H9 (cell line): ENCODE measurements around the gene DNASE1L3. TPM values are rescaled to one million over a fixed set of nuclear protein-coding genes. Genes with fewer than 3 reads are reported as not detected.

ENCODE experiments used
- DNase-seq: peaks from one replicate; pipeline ENCODE4 v3.0.0-alpha.2; 2017
- H2AFZ ChIP-seq: one replicate; pipeline ENCODE4 v1.6.1; 2013; ENCODE audit warnings: mild to moderate bottlenecking, low read length, control low read depth, moderate library complexity
- H2AK5ac ChIP-seq: 2 replicates; pipeline ENCODE4 v1.6.1; 2013; ENCODE audit warnings: low read length, control low read depth, mixed read lengths; ENCODE audit not compliant: insufficient read length
- H2BK120ac ChIP-seq: one replicate; pipeline ENCODE4 v1.6.1; 2013; ENCODE audit warnings: low read depth, mild to moderate bottlenecking, low read length, control low read depth, inconsistent platforms; ENCODE audit not compliant: poor library complexity, severe bottlenecking
- H2BK12ac ChIP-seq: 2 replicates; pipeline ENCODE4 v1.6.1; 2013; ENCODE audit warnings: low read length, control low read depth, mixed read lengths, low read depth; ENCODE audit not compliant: insufficient read length
- H2BK15ac ChIP-seq: 2 replicates; pipeline ENCODE4 v1.6.1; 2013; ENCODE audit warnings: low read depth, low read length, control low read depth
- H2BK20ac ChIP-seq: one replicate; pipeline ENCODE4 v1.6.1; 2013; ENCODE audit warnings: low read depth, mild to moderate bottlenecking, low read length, control low read depth, inconsistent platforms; ENCODE audit not compliant: poor library complexity, severe bottlenecking
- H2BK5ac ChIP-seq: 2 replicates; pipeline ENCODE4 v1.6.1; 2013; ENCODE audit warnings: low read length, control low read depth, mixed read lengths; ENCODE audit not compliant: insufficient read length
- H3K14ac ChIP-seq: 2 replicates; pipeline ENCODE4 v1.6.1; 2013; ENCODE audit warnings: low read length, control low read depth; ENCODE audit not compliant: insufficient read depth
- H3K18ac ChIP-seq: 2 replicates; pipeline ENCODE4 v1.6.1; 2013; ENCODE audit warnings: low read depth, mild to moderate bottlenecking, mixed read lengths, low read length, control low read depth; ENCODE audit not compliant: insufficient read length
- H3K23ac ChIP-seq: 2 replicates; pipeline ENCODE4 v1.6.1; 2013; ENCODE audit warnings: low read length, control low read depth, mixed read lengths, low read depth; ENCODE audit not compliant: insufficient read length
- H3K23me2 ChIP-seq: 2 replicates; pipeline ENCODE4 v1.6.1; 2013; ENCODE audit warnings: low read depth, mild to moderate bottlenecking, mixed read lengths, low read length, control low read depth; ENCODE audit not compliant: insufficient read length, poor library complexity, severe bottlenecking
- H3K27ac ChIP-seq: 2 replicates; pipeline ENCODE4 v1.5.1; 2013; ENCODE audit warnings: low read length, control low read depth, mixed read lengths, low read depth; ENCODE audit not compliant: insufficient read length
- H3K27me3 ChIP-seq: 2 replicates; pipeline ENCODE4 v1.6.1; 2013; ENCODE audit warnings: low read length, control low read depth, inconsistent platforms; ENCODE audit not compliant: insufficient read depth
- H3K4ac ChIP-seq: 2 replicates; pipeline ENCODE4 v1.6.1; 2013; ENCODE audit warnings: low read depth, mild to moderate bottlenecking, control low read depth, inconsistent platforms, low read length, moderate library complexity
- H3K4me1 ChIP-seq: 2 replicates; pipeline ENCODE4 v1.6.1; 2013; ENCODE audit warnings: low read length, control low read depth, inconsistent platforms; ENCODE audit not compliant: insufficient read depth
- H3K4me2 ChIP-seq: 2 replicates; pipeline ENCODE4 v1.6.1; 2013; ENCODE audit warnings: low read length, control low read depth, mixed read lengths; ENCODE audit not compliant: insufficient read length, insufficient read depth
- H3K56ac ChIP-seq: 2 replicates; pipeline ENCODE4 v1.6.1; 2013; ENCODE audit warnings: low read depth, mild to moderate bottlenecking, mixed read lengths, low read length, control low read depth; ENCODE audit not compliant: insufficient read length
- H3K79me1 ChIP-seq: 2 replicates; pipeline ENCODE4 v1.6.1; 2013; ENCODE audit warnings: low read depth, mild to moderate bottlenecking, moderate library complexity, low read length, control low read depth, inconsistent platforms; ENCODE audit not compliant: insufficient read depth, poor library complexity, severe bottlenecking
- H3K79me2 ChIP-seq: 2 replicates; pipeline ENCODE4 v1.6.1; 2013; ENCODE audit warnings: low read length, control low read depth, inconsistent platforms; ENCODE audit not compliant: insufficient read depth
- H3K9ac ChIP-seq: 2 replicates; pipeline ENCODE4 v1.6.1; 2013; ENCODE audit warnings: low read length, control low read depth, mixed read lengths; ENCODE audit not compliant: insufficient read length; ENCODE audit errors: extremely low read depth
- H3K9me3 ChIP-seq: one replicate; pipeline ENCODE4 v1.6.1; 2013; ENCODE audit warnings: low read depth, low read length, inconsistent platforms; ENCODE audit not compliant: control insufficient read depth
- H3T11ph ChIP-seq: one replicate; pipeline ENCODE4 v1.6.1; 2013; ENCODE audit warnings: mild to moderate bottlenecking, low read length, control low read depth, inconsistent platforms
- H4K20me1 ChIP-seq: one replicate; pipeline ENCODE4 v1.6.1; 2013; ENCODE audit not compliant: control insufficient read depth, insufficient read length, insufficient read depth
- H4K5ac ChIP-seq: 2 replicates; pipeline ENCODE4 v1.6.1; 2013; ENCODE audit warnings: low read depth, mild to moderate bottlenecking, mixed read lengths, low read length, control low read depth; ENCODE audit not compliant: insufficient read length
- H4K8ac ChIP-seq: replicated peaks from 2 replicates; pipeline ENCODE4 v1.6.1; 2013; ENCODE audit warnings: low read length, control low read depth, mixed read lengths, low read depth; ENCODE audit not compliant: insufficient read length
- H4K91ac ChIP-seq: 2 replicates; pipeline ENCODE4 v1.6.1; 2013; ENCODE audit warnings: low read depth, mild to moderate bottlenecking, moderate library complexity, mixed read lengths, low read length, control low read depth; ENCODE audit not compliant: insufficient read length
- H3K27ac Mint-ChIP-seq, 3 experiments: 2 replicates in 2 of 3; 3 replicates in 1 of 3; pipeline ENCODE4 v1.8.0; 2020 to 2021; ENCODE audit warnings: mixed read lengths in 3 of 3, mild to moderate bottlenecking in 1 of 3, moderate library complexity in 1 of 3
- H3K27me3 Mint-ChIP-seq: 2 replicates; pipeline ENCODE4 v1.8.0; 2021; ENCODE audit warnings: low read depth, mild to moderate bottlenecking, moderate library complexity, mixed read lengths
- H3K36me3 Mint-ChIP-seq, 3 experiments: 2 replicates in 2 of 3; 3 replicates in 1 of 3; pipeline ENCODE4 v1.8.0; 2020 to 2021; ENCODE audit warnings: low read depth in 3 of 3, mixed read lengths in 3 of 3; ENCODE audit not compliant: insufficient read depth in 1 of 3
- H3K4me1 Mint-ChIP-seq, 2 experiments: 2 replicates each; pipeline ENCODE4 v1.8.0; 2020; ENCODE audit warnings: mixed read lengths in 2 of 2
- H3K4me3 Mint-ChIP-seq, 2 experiments: 2 replicates in 1 of 2; 3 replicates in 1 of 2; pipeline ENCODE4 v1.8.0; 2020 to 2021; ENCODE audit warnings: mild to moderate bottlenecking in 2 of 2, mixed read lengths in 2 of 2, moderate library complexity in 1 of 2
- H3K9me3 Mint-ChIP-seq, 2 experiments: 2 replicates in 1 of 2; 3 replicates in 1 of 2; pipeline ENCODE4 v1.8.0; 2020; ENCODE audit warnings: mild to moderate bottlenecking in 2 of 2, mixed read lengths in 2 of 2, moderate library complexity in 1 of 2
- CTCF ChIP-seq: fragments of 200-600 bp; sonication (generic); conservative IDR thresholded peaks from 3 replicates; pipeline ENCODE4 v1.8.0; 2021; ENCODE audit warnings: antibody characterized with exemption, mild to moderate bottlenecking
- WGBS: extraction: QIAGEN DNeasy Blood & Tissue Kit; methylation state at CpG from one replicate; pipeline ENCODE4 v1.1.7; 2013; ENCODE audit warnings: missing lambda C conversion rate, low lambda C conversion rate, mixed read lengths; ENCODE audit not compliant: insufficient read length; ENCODE audit errors: extremely low coverage; 5-methylcytosine and 5-hydroxymethylcytosine counted together
- total RNA-seq: library from RNA; stranded (reverse); gene quantifications from 2 replicates; pipeline ENCODE4 v1.2.1, GENCODE V29; 2021

The DNASE1L3 gene
- total RNA-seq, 1 experiment from 2014 or later = not detected

- Mint-ChIP-seq H3K36me3 (no peaks in the 10 kb centered on the region), H3K4me1 (peaks cover 9 to 11% of the 10 kb centered on the region in 2 experiments), H3K9me3 (no peaks in the 10 kb centered on the region; a peak in 1 of 5 replicates), H3K27me3 (peaks cover 16% of the 10 kb centered on the region), H3K27ac (no peak overlapping the region), H3K4me3 (no peak overlapping the region)
- no peak overlapping the region for H4K5ac ChIP-seq
- H2BK120ac ChIP-seq = no peak overlapping the region
- no peak overlapping the region for H3T11ph ChIP-seq
- no peak overlapping the region for H3K23ac ChIP-seq
- no peak overlapping the region for H2BK15ac ChIP-seq
- no peak overlapping the region for H4K8ac ChIP-seq
- H4K91ac ChIP-seq = no peak overlapping the region
- H3K27ac ChIP-seq = no peak overlapping the region
- H2AFZ ChIP-seq = no peak overlapping the region
- no peaks in the 10 kb centered on the region for H3K79me1 ChIP-seq
- peak; percentile 39; the same call in 2 of the 3 replicates for TF ChIP-seq CTCF
- H3K4me1 ChIP-seq = no peaks in the 10 kb centered on the region; the same call in 1 of the 2 replicates
- H4K20me1 ChIP-seq = no peaks in the 10 kb centered on the region
- no peaks in the 10 kb centered on the region for H3K79me2 ChIP-seq
- no peak overlapping the region for H2BK12ac ChIP-seq
- no peak overlapping the region for H3K14ac ChIP-seq
- WGBS = no CpG with 5 or more reads among the region's 7 CpGs
- peak; percentile 47 for DNase-seq
- H3K9me3 ChIP-seq = no peaks in the 10 kb centered on the region
- H3K27me3 ChIP-seq = no peaks in the 10 kb centered on the region
- no peak overlapping the region for H3K4ac ChIP-seq
- no peak overlapping the region for H3K56ac ChIP-seq
- no peak overlapping the region for H2AK5ac ChIP-seq
- no peak overlapping the region for H3K18ac ChIP-seq
- H3K4me2 ChIP-seq = no peak overlapping the region
- no peaks in the 10 kb centered on the region for H3K23me2 ChIP-seq
- H2BK20ac ChIP-seq = no peak overlapping the region
- no peak overlapping the region for H3K9ac ChIP-seq
- H2BK5ac ChIP-seq = no peak overlapping the region
Measured at GRCh38 chr3:58214484-58215316, 3.9 kb upstream of the DNASE1L3 start.
